ENCODE data around the gene RHPN2. TPM values are rescaled to one million over a fixed set of nuclear protein-coding genes. Genes with fewer than 3 reads are reported as not detected.

Gene RHPN2
- total and polyA plus RNA-seq, 2 of the 13 experiments (the other 11 are each of a cell fraction or from before 2014, with no cell fraction given) = 20.3 to 48.0 TPM

DNA sequence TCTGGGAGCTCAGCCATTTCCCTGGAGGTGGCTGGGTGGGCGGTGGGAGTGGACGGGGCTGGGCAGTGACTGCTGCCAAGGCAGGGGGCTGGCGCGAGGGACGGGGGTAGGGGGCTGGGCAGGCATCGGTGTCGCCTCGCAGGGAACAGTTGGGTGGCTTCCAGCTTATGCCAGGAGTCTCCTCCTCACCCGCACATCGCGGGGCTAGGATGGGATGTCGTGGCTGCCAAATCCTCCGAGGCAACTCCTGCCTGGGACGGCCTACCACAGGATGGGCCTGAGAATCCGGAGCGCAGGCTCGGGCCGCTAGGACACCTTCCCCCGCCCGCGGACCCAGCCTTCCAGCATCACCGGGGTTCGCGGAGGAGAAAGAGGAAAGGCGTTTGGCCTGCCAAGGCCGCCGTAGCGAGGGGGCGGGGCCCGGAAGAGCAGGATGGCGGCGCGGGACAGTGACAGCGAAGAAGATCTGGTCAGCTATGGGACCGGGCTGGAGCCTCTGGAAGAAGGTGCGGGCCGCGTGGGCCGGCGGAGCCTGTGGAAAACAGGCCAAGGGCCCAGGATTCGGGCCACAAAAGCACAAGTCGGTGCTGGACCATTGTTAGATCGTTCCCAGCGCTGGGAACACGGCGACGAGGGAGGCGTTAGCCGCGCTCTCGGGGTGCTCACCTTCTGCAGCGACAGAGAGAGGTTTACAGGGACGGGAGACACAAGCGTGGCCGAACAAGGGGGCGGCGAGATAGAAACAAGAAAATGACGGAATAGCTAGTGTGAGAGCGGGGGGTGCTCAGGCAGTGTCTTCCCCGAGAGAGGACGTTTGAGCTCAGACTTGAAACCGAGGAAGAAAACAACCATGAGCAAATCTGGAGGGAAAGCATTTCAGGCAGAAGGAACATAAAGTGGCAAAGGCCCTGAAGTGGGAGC lies 16.3 kb upstream of the RHPN2 start, which contains the start of gene GPATCH1 (continued):
- TF ChIP-seq, protein P1, sequence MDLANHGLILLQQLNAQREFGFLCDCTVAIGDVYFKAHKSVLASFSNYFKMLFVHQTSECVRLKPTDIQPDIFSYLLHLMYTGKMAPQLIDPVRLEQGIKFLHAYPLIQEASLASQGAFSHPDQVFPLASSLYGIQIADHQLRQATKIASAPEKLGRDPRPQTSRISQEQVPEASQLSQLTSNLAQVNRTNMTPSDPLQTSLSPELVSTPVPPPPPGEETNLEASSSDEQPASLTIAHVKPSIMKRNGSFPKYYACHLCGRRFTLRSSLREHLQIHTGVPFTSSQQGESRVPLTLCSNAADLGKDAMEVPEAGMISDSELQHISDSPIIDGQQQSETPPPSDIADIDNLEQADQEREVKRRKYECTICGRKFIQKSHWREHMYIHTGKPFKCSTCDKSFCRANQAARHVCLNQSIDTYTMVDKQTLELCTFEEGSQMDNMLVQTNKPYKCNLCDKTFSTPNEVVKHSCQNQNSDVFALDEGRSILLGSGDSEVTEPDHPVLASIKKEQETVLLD (CRISPR knock-in tag; IDR thresholded peaks at IDR 0.05; ENCODE audit: low read depth) = 0 out of 2 replicates have a peak, but pooled peaks have one; percentile 46
- peak; percentile 95 for TF ChIP-seq KMT2B (CRISPR knock-in tag; IDR thresholded peaks at IDR 0.05)
- TF ChIP-seq NR2F2 (IDR thresholded peaks at IDR 0.05; ENCODE audit: borderline replicate concordance, low read depth) = peak; percentile 13; the same call in 1 of the 2 replicates
- TF ChIP-seq, protein P2, sequence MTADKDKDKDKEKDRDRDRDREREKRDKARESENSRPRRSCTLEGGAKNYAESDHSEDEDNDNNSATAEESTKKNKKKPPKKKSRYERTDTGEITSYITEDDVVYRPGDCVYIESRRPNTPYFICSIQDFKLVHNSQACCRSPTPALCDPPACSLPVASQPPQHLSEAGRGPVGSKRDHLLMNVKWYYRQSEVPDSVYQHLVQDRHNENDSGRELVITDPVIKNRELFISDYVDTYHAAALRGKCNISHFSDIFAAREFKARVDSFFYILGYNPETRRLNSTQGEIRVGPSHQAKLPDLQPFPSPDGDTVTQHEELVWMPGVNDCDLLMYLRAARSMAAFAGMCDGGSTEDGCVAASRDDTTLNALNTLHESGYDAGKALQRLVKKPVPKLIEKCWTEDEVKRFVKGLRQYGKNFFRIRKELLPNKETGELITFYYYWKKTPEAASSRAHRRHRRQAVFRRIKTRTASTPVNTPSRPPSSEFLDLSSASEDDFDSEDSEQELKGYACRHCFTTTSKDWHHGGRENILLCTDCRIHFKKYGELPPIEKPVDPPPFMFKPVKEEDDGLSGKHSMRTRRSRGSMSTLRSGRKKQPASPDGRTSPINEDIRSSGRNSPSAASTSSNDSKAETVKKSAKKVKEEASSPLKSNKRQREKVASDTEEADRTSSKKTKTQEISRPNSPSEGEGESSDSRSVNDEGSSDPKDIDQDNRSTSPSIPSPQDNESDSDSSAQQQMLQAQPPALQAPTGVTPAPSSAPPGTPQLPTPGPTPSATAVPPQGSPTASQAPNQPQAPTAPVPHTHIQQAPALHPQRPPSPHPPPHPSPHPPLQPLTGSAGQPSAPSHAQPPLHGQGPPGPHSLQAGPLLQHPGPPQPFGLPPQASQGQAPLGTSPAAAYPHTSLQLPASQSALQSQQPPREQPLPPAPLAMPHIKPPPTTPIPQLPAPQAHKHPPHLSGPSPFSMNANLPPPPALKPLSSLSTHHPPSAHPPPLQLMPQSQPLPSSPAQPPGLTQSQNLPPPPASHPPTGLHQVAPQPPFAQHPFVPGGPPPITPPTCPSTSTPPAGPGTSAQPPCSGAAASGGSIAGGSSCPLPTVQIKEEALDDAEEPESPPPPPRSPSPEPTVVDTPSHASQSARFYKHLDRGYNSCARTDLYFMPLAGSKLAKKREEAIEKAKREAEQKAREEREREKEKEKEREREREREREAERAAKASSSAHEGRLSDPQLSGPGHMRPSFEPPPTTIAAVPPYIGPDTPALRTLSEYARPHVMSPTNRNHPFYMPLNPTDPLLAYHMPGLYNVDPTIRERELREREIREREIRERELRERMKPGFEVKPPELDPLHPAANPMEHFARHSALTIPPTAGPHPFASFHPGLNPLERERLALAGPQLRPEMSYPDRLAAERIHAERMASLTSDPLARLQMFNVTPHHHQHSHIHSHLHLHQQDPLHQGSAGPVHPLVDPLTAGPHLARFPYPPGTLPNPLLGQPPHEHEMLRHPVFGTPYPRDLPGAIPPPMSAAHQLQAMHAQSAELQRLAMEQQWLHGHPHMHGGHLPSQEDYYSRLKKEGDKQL (CRISPR knock-in tag; IDR thresholded peaks at IDR 0.05; ENCODE audit: low read depth) = 0 out of 2 replicates have a peak, but pooled peaks have one; percentile 66
- peak; percentile 77 for TF ChIP-seq RXRA (CRISPR knock-in tag; IDR thresholded peaks at IDR 0.05)
- TF ChIP-seq, protein P3, sequence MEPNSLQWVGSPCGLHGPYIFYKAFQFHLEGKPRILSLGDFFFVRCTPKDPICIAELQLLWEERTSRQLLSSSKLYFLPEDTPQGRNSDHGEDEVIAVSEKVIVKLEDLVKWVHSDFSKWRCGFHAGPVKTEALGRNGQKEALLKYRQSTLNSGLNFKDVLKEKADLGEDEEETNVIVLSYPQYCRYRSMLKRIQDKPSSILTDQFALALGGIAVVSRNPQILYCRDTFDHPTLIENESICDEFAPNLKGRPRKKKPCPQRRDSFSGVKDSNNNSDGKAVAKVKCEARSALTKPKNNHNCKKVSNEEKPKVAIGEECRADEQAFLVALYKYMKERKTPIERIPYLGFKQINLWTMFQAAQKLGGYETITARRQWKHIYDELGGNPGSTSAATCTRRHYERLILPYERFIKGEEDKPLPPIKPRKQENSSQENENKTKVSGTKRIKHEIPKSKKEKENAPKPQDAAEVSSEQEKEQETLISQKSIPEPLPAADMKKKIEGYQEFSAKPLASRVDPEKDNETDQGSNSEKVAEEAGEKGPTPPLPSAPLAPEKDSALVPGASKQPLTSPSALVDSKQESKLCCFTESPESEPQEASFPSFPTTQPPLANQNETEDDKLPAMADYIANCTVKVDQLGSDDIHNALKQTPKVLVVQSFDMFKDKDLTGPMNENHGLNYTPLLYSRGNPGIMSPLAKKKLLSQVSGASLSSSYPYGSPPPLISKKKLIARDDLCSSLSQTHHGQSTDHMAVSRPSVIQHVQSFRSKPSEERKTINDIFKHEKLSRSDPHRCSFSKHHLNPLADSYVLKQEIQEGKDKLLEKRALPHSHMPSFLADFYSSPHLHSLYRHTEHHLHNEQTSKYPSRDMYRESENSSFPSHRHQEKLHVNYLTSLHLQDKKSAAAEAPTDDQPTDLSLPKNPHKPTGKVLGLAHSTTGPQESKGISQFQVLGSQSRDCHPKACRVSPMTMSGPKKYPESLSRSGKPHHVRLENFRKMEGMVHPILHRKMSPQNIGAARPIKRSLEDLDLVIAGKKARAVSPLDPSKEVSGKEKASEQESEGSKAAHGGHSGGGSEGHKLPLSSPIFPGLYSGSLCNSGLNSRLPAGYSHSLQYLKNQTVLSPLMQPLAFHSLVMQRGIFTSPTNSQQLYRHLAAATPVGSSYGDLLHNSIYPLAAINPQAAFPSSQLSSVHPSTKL (CRISPR knock-in tag; IDR thresholded peaks at IDR 0.05) = peak; percentile 53; the same call in 1 of the 2 replicates
- TF ChIP-seq, protein P4, sequence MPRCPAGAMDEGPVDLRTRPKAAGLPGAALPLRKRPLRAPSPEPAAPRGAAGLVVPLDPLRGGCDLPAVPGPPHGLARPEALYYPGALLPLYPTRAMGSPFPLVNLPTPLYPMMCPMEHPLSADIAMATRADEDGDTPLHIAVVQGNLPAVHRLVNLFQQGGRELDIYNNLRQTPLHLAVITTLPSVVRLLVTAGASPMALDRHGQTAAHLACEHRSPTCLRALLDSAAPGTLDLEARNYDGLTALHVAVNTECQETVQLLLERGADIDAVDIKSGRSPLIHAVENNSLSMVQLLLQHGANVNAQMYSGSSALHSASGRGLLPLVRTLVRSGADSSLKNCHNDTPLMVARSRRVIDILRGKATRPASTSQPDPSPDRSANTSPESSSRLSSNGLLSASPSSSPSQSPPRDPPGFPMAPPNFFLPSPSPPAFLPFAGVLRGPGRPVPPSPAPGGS (CRISPR knock-in tag; IDR thresholded peaks at IDR 0.05) = peak; percentile 81
- TF ChIP-seq, protein P5, sequence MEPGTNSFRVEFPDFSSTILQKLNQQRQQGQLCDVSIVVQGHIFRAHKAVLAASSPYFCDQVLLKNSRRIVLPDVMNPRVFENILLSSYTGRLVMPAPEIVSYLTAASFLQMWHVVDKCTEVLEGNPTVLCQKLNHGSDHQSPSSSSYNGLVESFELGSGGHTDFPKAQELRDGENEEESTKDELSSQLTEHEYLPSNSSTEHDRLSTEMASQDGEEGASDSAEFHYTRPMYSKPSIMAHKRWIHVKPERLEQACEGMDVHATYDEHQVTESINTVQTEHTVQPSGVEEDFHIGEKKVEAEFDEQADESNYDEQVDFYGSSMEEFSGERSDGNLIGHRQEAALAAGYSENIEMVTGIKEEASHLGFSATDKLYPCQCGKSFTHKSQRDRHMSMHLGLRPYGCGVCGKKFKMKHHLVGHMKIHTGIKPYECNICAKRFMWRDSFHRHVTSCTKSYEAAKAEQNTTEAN (CRISPR knock-in tag; conservative IDR thresholded peaks at IDR 0.05) = 0 out of 2 replicates have a peak, but pooled peaks have one; percentile 18
- TF ChIP-seq AGO2 (optimal IDR thresholded peaks at IDR 0.05; ENCODE audit: low read depth, low read length) = peak; percentile 53
- TF ChIP-seq MTA1 (CRISPR knock-in tag; IDR thresholded peaks at IDR 0.05; ENCODE audit: borderline replicate concordance) = peak; percentile 70; the same call in 1 of the 2 replicates
- TF ChIP-seq IKZF4 (CRISPR knock-in tag; IDR thresholded peaks at IDR 0.05; ENCODE audit: borderline replicate concordance, low read depth, not compliant biosample characterization) = peak; percentile 89
- no peak for TF ChIP-seq ZNF644 (CRISPR knock-in tag; IDR thresholded peaks at IDR 0.05; ENCODE audit: low read depth)

Data from HepG2 (cell line).